Naive thymus-derived CD8-positive, alpha-beta T cell (primary cell): Measurements from ENCODE around the gene GPRC6A. TPM values are rescaled to one million over a fixed set of nuclear protein-coding genes. Genes with fewer than 3 reads are reported as not detected.
"Not testable (repeated sequence)": the region's sequence is repeated elsewhere in the genome, so short reads cannot be mapped to it uniquely, and the experiment has no call there.

Experiments
- ATAC-seq, 2 donors: fragments of 150-1000 bp; cut with Tn5 transposase in 1 of 2; sonication (Bioruptor Pico), chemical (Tn5 transposase) in 1 of 2; 1 replicate in 1 of 2; 2 replicates in 1 of 2; pipeline ENCODE4 v1.10.0; 2021; ENCODE audit warnings: mild to moderate bottlenecking in 2 of 2, moderate library complexity in 2 of 2
- POLR2A ChIA-PET: fragments of 350-600 bp; sonication (Branson Sonifier 250); formaldehyde crosslinking; loops from one replicate; lab custom pipeline; 2021; ENCODE audit warnings: antibody characterized with exemption; lab: Charles Lee
- DNase-seq, 10 donors: peaks; one replicate each; pipeline versions ENCODE4 v3.0.0 to v3.0.0-alpha.2; 2020 to 2022
- H3K27ac Mint-ChIP-seq, 10 donors: one replicate each; pipeline ENCODE4 v1.8.0; 2020 to 2022; ENCODE audit warnings: mild to moderate bottlenecking in 10 of 10, mixed read lengths in 10 of 10, moderate library complexity in 4 of 10, inconsistent platforms in 1 of 10
- H3K27me3 Mint-ChIP-seq, 5 donors: one replicate each; pipeline ENCODE4 v1.8.0; 2021 to 2022; ENCODE audit warnings: mixed read lengths in 5 of 5
- H3K36me3 Mint-ChIP-seq, 3 donors: one replicate each; pipeline ENCODE4 v1.8.0; 2020 to 2022; ENCODE audit warnings: mixed read lengths in 3 of 3, mild to moderate bottlenecking in 2 of 3, inconsistent platforms in 1 of 3
- H3K4me1 Mint-ChIP-seq, 4 donors: one replicate each; pipeline ENCODE4 v1.8.0; 2021 to 2022; ENCODE audit warnings: mixed read lengths in 4 of 4
- H3K4me3 Mint-ChIP-seq, 10 donors: one replicate each; pipeline ENCODE4 v1.8.0; 2020 to 2022; ENCODE audit warnings: mild to moderate bottlenecking in 10 of 10, mixed read lengths in 10 of 10, moderate library complexity in 6 of 10, inconsistent platforms in 1 of 10
- H3K9me3 Mint-ChIP-seq, 9 donors: one replicate each; pipeline ENCODE4 v1.8.0; 2020 to 2022; ENCODE audit warnings: mixed read lengths in 9 of 9, mild to moderate bottlenecking in 3 of 9, inconsistent platforms in 1 of 9, moderate library complexity in 1 of 9
- polyA plus RNA-seq, 3 donors: library from polyadenylated mRNA; unstranded; fragments of 300-500 nt; fragmentation: Illumina TruSeq; gene quantifications; one replicate each; pipeline ENCODE4 v1.2.3, GENCODE V29; 2021
- total RNA-seq, 8 experiments: library from RNA in 2 of 8; stranded (reverse) in 2 of 8; gene quantifications; one replicate each; pipeline ENCODE4 v1.2.3 and lab custom pipeline; 2021 to 2026

GPRC6A gene
- total and polyA plus RNA-seq, 5 experiments from 2014 or later: not detected

GRCh38 chr6:116836606-116837342 is 7.9 kb upstream of the GPRC6A start:
- Mint-ChIP-seq H3K27ac (no peak overlapping the region), H3K4me1 (no peaks in the 10 kb centered on the region), H3K4me3 (no peak overlapping the region), H3K27me3 (peaks cover 0 to 17% (median 9%) of the 10 kb centered on the region in 5 donors), H3K9me3 (peaks cover 0 to 9% (median 0%) of the 10 kb centered on the region in 9 donors), H3K36me3 (no peaks in the 10 kb centered on the region)
- POLR2A ChIA-PET: no interaction called here
- ATAC-seq (no peak), DNase-seq (no peak)

DNA sequence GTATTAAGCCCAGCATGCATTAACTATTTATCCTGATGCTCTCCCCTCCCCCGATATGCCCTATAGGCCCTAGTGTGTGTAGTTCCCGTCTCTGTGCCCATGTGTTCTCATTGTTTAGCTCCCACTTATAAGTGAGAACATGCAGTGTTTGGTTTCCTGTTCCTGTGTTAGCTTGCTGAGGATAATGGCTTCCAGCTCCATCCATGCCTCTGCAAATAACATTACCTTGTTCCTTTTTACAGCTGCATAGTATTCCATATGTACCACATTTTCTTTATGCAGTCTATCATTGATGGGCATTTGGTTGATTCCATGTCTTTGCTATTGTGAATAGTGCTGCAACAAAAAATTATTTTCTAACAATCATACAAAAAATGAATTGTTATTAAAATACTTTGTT is 5.6 kb upstream of the GPRC6A start:
- peaks cover 0 to 13% (median 9%) of the 10 kb centered on the region in 5 donors for H3K27me3 Mint-ChIP-seq
- ATAC-seq, DNase-seq, H3K27ac Mint-ChIP-seq, H3K36me3 Mint-ChIP-seq, H3K4me1 Mint-ChIP-seq, POLR2A ChIA-PET, H3K9me3 Mint-ChIP-seq, H3K4me3 Mint-ChIP-seq: not testable (repeated sequence)

DNA sequence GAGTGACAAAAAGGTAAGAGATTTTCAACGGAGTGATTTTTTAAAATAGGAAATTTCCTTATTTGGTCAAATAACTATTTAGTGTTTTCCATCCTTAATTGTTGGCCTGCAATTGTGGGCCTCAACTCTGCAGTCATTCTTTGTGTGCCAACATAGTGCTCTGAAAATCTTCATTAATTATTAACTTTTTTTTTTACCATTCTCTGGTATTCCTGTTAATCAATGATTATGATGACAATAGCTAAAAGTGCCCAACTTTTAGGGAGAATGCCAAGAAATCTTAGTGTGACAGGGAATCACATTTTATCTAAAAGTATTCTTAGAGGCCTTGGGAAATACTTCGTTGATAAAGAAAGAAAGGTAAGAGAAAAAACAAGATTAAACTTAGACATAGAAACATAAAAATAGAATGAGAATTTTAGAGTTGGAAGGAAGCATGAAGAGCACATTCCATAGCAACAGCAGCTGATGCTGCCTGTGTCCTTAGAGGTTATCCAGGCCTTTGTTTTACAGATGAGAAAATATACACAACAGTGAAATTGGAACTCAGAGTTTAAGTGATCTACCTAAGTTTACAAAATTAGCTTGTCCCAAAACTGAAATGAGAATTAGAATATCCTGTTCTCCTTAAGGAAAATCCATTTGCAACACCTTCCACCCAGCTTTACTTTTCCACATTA is 1.2 kb downstream of the GPRC6A start:
- Mint-ChIP-seq H3K36me3 (peaks cover 0 to 10% (median 0%) of the 10 kb centered on the region in 3 donors), H3K4me3 (no peak overlapping the region), H3K27ac (no peak overlapping the region), H3K27me3 (peaks cover 0 to 3% (median 0%) of the 10 kb centered on the region in 5 donors), H3K4me1 (no peaks in the 10 kb centered on the region), H3K9me3 (peaks cover 7 to 23% (median 15%) of the 10 kb centered on the region in 9 donors)
- ATAC-seq (no peak), DNase-seq (no peak)
- POLR2A ChIA-PET: no interaction called here

DNA sequence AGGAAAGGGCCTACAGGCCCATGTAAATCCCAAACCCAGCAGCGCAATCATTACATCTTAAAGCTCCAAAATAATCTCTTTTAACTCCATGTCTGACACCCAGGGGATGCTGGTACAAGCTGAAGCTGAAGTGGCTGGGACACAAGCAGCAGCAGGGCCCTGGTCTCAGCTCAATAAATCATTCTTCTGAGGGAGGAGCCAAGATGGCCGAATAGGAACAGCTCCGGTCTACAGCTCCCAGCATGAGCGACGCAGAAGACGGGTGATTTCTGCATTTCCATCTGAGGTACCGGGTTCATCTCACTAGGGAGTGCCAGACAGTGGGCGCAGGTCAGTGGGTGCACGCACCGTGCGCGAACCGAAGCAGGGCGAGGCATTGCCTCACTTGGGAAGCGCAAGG is 12.5 kb downstream of the GPRC6A start:
- H3K4me3 Mint-ChIP-seq, H3K27me3 Mint-ChIP-seq, ATAC-seq, POLR2A ChIA-PET, DNase-seq, H3K4me1 Mint-ChIP-seq, H3K27ac Mint-ChIP-seq: not testable (repeated sequence)
- Mint-ChIP-seq H3K9me3 (peaks cover 0 to 47% (median 15%) of the 10 kb centered on the region in 9 donors), H3K36me3 (peaks cover 0 to 11% (median 0%) of the 10 kb centered on the region in 3 donors)

DNA sequence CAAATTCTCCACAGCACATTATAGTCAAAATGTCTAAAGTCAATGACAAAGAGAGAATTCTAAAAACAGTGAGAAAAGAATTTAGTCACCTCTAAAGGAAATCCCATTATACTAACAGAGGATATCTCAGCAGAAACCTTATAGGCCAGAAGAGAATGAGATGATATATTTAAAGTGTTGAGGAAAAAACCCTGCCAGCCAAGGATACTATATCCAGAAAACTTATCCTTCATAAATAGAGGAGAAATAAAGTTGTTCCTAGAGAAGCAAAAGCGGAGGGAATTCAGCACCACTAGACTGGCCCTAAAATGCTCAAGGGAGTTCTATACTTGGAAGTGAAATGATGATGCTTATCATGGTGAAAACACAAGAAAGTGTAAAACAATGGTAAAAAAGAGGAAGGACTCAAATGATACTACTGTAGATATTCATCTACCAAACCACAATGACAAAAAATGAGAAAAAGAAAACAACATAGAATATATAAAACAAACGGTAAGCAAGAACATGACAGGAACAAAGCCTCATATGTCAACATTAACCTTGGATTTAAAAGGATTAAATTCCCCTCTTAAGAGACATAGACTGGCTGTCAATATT is 16.7 kb downstream of the GPRC6A start:
- H3K4me1 Mint-ChIP-seq: no peaks in the 10 kb centered on the region
- POLR2A ChIA-PET: no interaction called here
- H3K27me3 Mint-ChIP-seq: peaks cover 0 to 8% (median 7%) of the 10 kb centered on the region in 5 donors
- peaks cover 1 to 48% (median 19%) of the 10 kb centered on the region in 9 donors for H3K9me3 Mint-ChIP-seq
- H3K36me3 Mint-ChIP-seq: peaks cover 0 to 16% (median 0%) of the 10 kb centered on the region in 3 donors
- H3K27ac Mint-ChIP-seq: no peak overlapping the region
- ATAC-seq (no peak), DNase-seq (no peak)
- H3K4me3 Mint-ChIP-seq: no peak overlapping the region

DNA sequence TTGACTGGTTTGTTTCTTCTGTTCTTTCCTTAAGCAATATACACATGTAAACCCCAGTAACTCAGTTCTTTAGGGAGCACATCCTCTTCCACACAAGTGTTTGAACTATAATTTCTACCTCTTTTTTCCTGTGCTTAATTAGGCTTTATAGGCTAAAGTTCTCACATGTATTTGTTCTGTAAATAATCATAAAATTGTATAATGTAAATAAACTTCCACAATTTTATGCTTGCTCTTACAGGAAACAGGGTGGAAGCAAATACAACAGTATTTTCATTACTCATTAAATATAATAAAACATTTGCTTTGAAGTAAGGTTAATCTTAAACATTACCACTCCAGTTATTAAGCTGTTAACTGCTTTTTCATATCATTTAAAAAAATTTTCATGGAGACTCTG is 26.9 kb downstream of the GPRC6A start:
- no peaks in the 10 kb centered on the region for H3K36me3 Mint-ChIP-seq
- H3K4me3 Mint-ChIP-seq: no peak overlapping the region
- H3K9me3 Mint-ChIP-seq: no peaks in the 10 kb centered on the region
- POLR2A ChIA-PET: no interaction called here
- no peaks in the 10 kb centered on the region for H3K4me1 Mint-ChIP-seq
- no peak for ATAC-seq
- H3K27me3 Mint-ChIP-seq: peaks cover 7 to 40% (median 35%) of the 10 kb centered on the region in 5 donors
- H3K27ac Mint-ChIP-seq: no peak overlapping the region
- no peak for DNase-seq

GRCh38 chr6:116799945-116800344 is 28.9 kb downstream of the GPRC6A start:
- ATAC-seq: no peak
- Mint-ChIP-seq H3K36me3 (no peaks in the 10 kb centered on the region), H3K4me1 (no peaks in the 10 kb centered on the region), H3K27me3 (peaks cover 7 to 38% (median 30%) of the 10 kb centered on the region in 5 donors), H3K9me3 (no peaks in the 10 kb centered on the region), H3K27ac (no peak overlapping the region), H3K4me3 (no peak overlapping the region)
- DNase-seq: no peak
- POLR2A ChIA-PET: no interaction called here

- Mint-ChIP-seq H3K27ac (no peak overlapping the region), H3K4me1 (no peaks in the 10 kb centered on the region), H3K4me3 (no peak overlapping the region), H3K9me3 (no peaks in the 10 kb centered on the region), H3K27me3 (peaks cover 6 to 31% (median 19%) of the 10 kb centered on the region in 5 donors), H3K36me3 (no peaks in the 10 kb centered on the region)
- DNase-seq (no peak), ATAC-seq (no peak)
- POLR2A ChIA-PET: no interaction called here
Measured at GRCh38 chr6:116797585-116797984, 31.3 kb downstream of the GPRC6A start.

DNA sequence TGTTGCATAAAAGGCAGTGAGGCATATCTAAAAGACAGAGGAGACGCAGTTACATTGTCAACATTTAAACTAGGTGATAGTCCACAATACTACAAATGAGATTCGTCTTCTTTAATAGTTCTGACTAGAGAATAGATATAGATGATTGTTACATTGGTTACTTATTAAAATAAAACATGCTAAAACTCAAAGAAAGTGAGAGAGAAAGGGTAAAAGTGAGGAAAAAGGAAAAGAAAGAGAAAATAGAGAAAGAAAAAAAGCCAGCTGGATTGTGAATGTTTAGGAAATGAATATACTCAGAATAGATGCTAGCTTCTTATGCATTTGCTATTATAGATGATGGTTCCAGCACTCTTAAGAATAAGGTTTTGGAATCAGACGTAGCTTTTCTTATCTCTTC is 35.7 kb downstream of the GPRC6A start:
- peaks cover 4 to 12% (median 11%) of the 10 kb centered on the region in 5 donors for H3K27me3 Mint-ChIP-seq
- H3K9me3 Mint-ChIP-seq: no peaks in the 10 kb centered on the region
- H3K36me3 Mint-ChIP-seq: no peaks in the 10 kb centered on the region
- no peaks in the 10 kb centered on the region for H3K4me1 Mint-ChIP-seq
- DNase-seq (no peak), ATAC-seq (no peak)
- POLR2A ChIA-PET: no interaction called here
- H3K4me3 Mint-ChIP-seq: no peak overlapping the region
- no peak overlapping the region for H3K27ac Mint-ChIP-seq

DNA sequence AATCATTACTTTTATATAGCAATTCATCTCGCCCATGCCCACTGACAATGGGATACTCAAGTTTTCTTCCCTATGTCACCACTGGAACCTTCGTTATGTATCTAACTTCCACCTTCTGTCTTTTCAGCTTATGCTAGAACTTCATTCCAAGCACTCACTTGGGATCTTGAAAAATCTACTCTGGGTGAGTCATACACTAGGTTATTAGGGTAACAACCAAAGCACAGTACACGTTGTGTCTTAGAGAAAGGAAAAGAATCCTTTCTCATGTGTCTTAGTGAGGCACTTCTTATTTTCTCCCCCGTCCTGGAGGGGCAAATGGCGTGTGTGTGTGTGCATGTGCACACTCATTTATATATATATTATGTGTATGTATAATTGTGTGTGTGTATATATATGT is 45.0 kb downstream of the GPRC6A start:
- DNase-seq (no peak), ATAC-seq (no peak)
- H3K4me1 Mint-ChIP-seq: peaks cover 0 to 6% (median under 1%) of the 10 kb centered on the region in 4 donors
- no peak overlapping the region for H3K4me3 Mint-ChIP-seq
- no peaks in the 10 kb centered on the region for H3K36me3 Mint-ChIP-seq
- peaks cover 13 to 24% (median 16%) of the 10 kb centered on the region in 5 donors for H3K27me3 Mint-ChIP-seq
- H3K9me3 Mint-ChIP-seq: no peaks in the 10 kb centered on the region
- no peak overlapping the region for H3K27ac Mint-ChIP-seq
- POLR2A ChIA-PET: no interaction called here

GRCh38 chr6:116779573-116780164 is 49.2 kb downstream of the GPRC6A start:
- ATAC-seq: no peak
- Mint-ChIP-seq H3K27ac (no peak overlapping the region), H3K9me3 (peaks cover 0 to 2% (median 0%) of the 10 kb centered on the region in 9 donors), H3K27me3 (peaks cover 7 to 28% (median 16%) of the 10 kb centered on the region in 5 donors), H3K36me3 (no peaks in the 10 kb centered on the region), H3K4me1 (peaks cover 0 to 6% (median under 1%) of the 10 kb centered on the region in 4 donors), H3K4me3 (no peak overlapping the region)
- POLR2A ChIA-PET: no interaction called here
- DNase-seq: no peak

- Mint-ChIP-seq H3K9me3 (peaks cover 0 to 2% (median 0%) of the 10 kb centered on the region in 9 donors), H3K27me3 (peaks cover 14 to 30% (median 17%) of the 10 kb centered on the region in 5 donors), H3K4me3 (no peak overlapping the region), H3K27ac (no peak overlapping the region), H3K4me1 (no peaks in the 10 kb centered on the region), H3K36me3 (no peaks in the 10 kb centered on the region)
- POLR2A ChIA-PET: no interaction called here
- DNase-seq: no peak
- ATAC-seq: no peak
Measured at GRCh38 chr6:116773886-116774285, 55.0 kb downstream of the GPRC6A start.

- peaks cover 0 to 2% (median 0%) of the 10 kb centered on the region in 9 donors for H3K9me3 Mint-ChIP-seq
- H3K4me1 Mint-ChIP-seq: no peaks in the 10 kb centered on the region
Measured at GRCh38 chr6:116772450-116772849, 56.4 kb downstream of the GPRC6A start.

More at GRCh38 chr6:116772450-116772849, 56.4 kb downstream of the GPRC6A start:
- Mint-ChIP-seq H3K27me3 (peaks cover 13 to 33% (median 20%) of the 10 kb centered on the region in 5 donors), H3K4me3 (no peak overlapping the region), H3K27ac (no peak overlapping the region), H3K36me3 (no peaks in the 10 kb centered on the region)
- ATAC-seq (no peak), DNase-seq (no peak)
- POLR2A ChIA-PET: no interaction called here
